HCT116 (cell line): ENCODE measurements around the gene PAX6.

ENCODE experiments used
- TF ChIP-seq, protein P1 (sequence below), 3 experiments: fragments of 200-600 bp in 1 of 3; sonication (generic) in 1 of 3; IDR thresholded peaks in 2 of 3; conservative IDR thresholded peaks in 1 of 3; 2 replicates each; pipeline ENCODE4 v1.5.1; 2012 to 2017; ENCODE audit warnings: low read depth in 2 of 3, low read length in 2 of 3, antibody characterized with exemption in 1 of 3, borderline replicate concordance in 1 of 3, control low read depth in 1 of 3, mild to moderate bottlenecking in 1 of 3, mixed read lengths in 1 of 3, mixed run types in 1 of 3, moderate library complexity in 1 of 3; ENCODE audit not compliant: insufficient read depth in 1 of 3
- TF ChIP-seq, protein P2 (sequence below): IDR thresholded peaks from 2 replicates; pipeline ENCODE4 v1.6.1; 2012; ENCODE audit warnings: low read depth

- TF ChIP-seq, protein P1, sequence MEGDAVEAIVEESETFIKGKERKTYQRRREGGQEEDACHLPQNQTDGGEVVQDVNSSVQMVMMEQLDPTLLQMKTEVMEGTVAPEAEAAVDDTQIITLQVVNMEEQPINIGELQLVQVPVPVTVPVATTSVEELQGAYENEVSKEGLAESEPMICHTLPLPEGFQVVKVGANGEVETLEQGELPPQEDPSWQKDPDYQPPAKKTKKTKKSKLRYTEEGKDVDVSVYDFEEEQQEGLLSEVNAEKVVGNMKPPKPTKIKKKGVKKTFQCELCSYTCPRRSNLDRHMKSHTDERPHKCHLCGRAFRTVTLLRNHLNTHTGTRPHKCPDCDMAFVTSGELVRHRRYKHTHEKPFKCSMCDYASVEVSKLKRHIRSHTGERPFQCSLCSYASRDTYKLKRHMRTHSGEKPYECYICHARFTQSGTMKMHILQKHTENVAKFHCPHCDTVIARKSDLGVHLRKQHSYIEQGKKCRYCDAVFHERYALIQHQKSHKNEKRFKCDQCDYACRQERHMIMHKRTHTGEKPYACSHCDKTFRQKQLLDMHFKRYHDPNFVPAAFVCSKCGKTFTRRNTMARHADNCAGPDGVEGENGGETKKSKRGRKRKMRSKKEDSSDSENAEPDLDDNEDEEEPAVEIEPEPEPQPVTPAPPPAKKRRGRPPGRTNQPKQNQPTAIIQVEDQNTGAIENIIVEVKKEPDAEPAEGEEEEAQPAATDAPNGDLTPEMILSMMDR (IDR thresholded peaks at IDR 0.05 in 2 of 3, conservative IDR thresholded peaks at IDR 0.05 in 1 of 3; ENCODE audit: borderline replicate concordance in 1 of 3, insufficient read depth in 1 of 3, low read depth in 2 of 3, low read length in 2 of 3): no peak
- TF ChIP-seq, protein P2, sequence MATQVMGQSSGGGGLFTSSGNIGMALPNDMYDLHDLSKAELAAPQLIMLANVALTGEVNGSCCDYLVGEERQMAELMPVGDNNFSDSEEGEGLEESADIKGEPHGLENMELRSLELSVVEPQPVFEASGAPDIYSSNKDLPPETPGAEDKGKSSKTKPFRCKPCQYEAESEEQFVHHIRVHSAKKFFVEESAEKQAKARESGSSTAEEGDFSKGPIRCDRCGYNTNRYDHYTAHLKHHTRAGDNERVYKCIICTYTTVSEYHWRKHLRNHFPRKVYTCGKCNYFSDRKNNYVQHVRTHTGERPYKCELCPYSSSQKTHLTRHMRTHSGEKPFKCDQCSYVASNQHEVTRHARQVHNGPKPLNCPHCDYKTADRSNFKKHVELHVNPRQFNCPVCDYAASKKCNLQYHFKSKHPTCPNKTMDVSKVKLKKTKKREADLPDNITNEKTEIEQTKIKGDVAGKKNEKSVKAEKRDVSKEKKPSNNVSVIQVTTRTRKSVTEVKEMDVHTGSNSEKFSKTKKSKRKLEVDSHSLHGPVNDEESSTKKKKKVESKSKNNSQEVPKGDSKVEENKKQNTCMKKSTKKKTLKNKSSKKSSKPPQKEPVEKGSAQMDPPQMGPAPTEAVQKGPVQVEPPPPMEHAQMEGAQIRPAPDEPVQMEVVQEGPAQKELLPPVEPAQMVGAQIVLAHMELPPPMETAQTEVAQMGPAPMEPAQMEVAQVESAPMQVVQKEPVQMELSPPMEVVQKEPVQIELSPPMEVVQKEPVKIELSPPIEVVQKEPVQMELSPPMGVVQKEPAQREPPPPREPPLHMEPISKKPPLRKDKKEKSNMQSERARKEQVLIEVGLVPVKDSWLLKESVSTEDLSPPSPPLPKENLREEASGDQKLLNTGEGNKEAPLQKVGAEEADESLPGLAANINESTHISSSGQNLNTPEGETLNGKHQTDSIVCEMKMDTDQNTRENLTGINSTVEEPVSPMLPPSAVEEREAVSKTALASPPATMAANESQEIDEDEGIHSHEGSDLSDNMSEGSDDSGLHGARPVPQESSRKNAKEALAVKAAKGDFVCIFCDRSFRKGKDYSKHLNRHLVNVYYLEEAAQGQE: no peak
Measured at GRCh38 chr11:31792456-31792855, 18.7 kb downstream of the PAX6 start.
